ENCODE data around the gene RET. TPM values are rescaled to one million over a fixed set of nuclear protein-coding genes. Genes with fewer than 3 reads are reported as not detected.

RET gene
- total RNA-seq, 4 donors from 2014 or later, result 0.51 to 1.2 (median 0.62) TPM

DNA sequence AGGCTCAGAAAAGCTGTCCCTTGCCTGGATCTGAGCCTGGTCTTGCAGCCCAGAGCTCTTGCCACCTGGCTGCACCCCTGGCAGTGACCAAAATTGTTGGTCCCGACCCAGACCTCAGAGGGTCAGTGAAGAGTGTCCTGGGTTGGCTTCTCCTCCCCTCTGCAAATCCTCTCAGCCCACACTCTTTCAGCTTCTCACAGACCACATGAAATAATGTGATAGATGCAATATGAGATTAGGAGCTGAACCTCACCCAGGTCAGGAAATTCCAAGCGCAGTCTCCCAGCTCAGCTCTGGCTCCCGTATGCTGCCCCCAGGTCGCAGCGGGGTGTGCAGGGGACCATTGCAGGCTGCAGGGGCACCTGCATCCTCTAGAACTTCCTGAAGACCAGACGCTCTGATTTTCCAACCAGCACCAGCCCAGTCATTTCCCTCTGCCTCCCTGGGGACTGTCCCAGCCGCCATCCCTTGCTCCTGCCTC is 19.6 kb upstream of the RET start:
- ATAC-seq, result no peak
- in situ Hi-C loops (cut with MboI; ENCODE audit: low sequenced_read_pairs in 4 of 4), result no loop called here
- Histone ChIP-seq H3K4me3 (no peak overlapping the region), H3K27ac (no peak overlapping the region), H3K9me3 (no peaks in the 10 kb centered on the region), H3K36me3 (no peaks in the 10 kb centered on the region), H3K27me3 (no peaks in the 10 kb centered on the region), H3K4me1 (no peaks in the 10 kb centered on the region)
- intact Hi-C loops (cut with DNase I; ENCODE audit: low total_unique reads), result no loop called here
- TF ChIP-seq CTCF (IDR thresholded peaks at IDR 0.05 in 4 of 5, conservative IDR thresholded peaks at IDR 0.05 in 1 of 5), result no peak
- no peak for TF ChIP-seq POLR2A (IDR thresholded peaks at IDR 0.05)
- no peak for DNase-seq

- ATAC-seq, result no peak
- no peak overlapping the region for H3K27ac ChIP-seq
- no peaks in the 10 kb centered on the region for H3K36me3 ChIP-seq
- H3K27me3 ChIP-seq, result no peaks in the 10 kb centered on the region
- TF ChIP-seq POLR2A (IDR thresholded peaks at IDR 0.05) (no peak), CTCF (IDR thresholded peaks at IDR 0.05 in 4 of 5, conservative IDR thresholded peaks at IDR 0.05 in 1 of 5) (no peak)
- H3K4me3 ChIP-seq, result no peak overlapping the region
- intact Hi-C loops (cut with DNase I; ENCODE audit: low total_unique reads) (no loop called here), in situ Hi-C loops (cut with MboI; ENCODE audit: low sequenced_read_pairs in 4 of 4) (no loop called here)
- no peaks in the 10 kb centered on the region for H3K9me3 ChIP-seq
- H3K4me1 ChIP-seq, result no peaks in the 10 kb centered on the region
- DNase-seq, result no peak
These were observed 19.0 kb upstream of the RET start for GRCh38 chr10:43057831-43058340.

GRCh38 chr10:43058716-43059335 is 18.0 kb upstream of the RET start:
- TF ChIP-seq POLR2A (IDR thresholded peaks at IDR 0.05) (no peak), CTCF (IDR thresholded peaks at IDR 0.05 in 4 of 5, conservative IDR thresholded peaks at IDR 0.05 in 1 of 5) (no peak)
- no peaks in the 10 kb centered on the region for H3K9me3 ChIP-seq
- no peaks in the 10 kb centered on the region for H3K27me3 ChIP-seq
- no peaks in the 10 kb centered on the region for H3K36me3 ChIP-seq
- DNase-seq (no peak), ATAC-seq (no peak)
- no peak overlapping the region for H3K27ac ChIP-seq
- no peak overlapping the region for H3K4me3 ChIP-seq
- no peaks in the 10 kb centered on the region for H3K4me1 ChIP-seq
- in situ Hi-C loops (cut with MboI; ENCODE audit: low sequenced_read_pairs in 4 of 4) (no loop called here), intact Hi-C loops (cut with DNase I; ENCODE audit: low total_unique reads) (no loop called here)

- no peak for ATAC-seq
- intact Hi-C loops (cut with DNase I; ENCODE audit: low total_unique reads), result no loop called here
- in situ Hi-C loops (cut with MboI; ENCODE audit: low sequenced_read_pairs in 4 of 4), result no loop called here
- Histone ChIP-seq H3K36me3 (no peaks in the 10 kb centered on the region), H3K9me3 (no peaks in the 10 kb centered on the region), H3K4me1 (no peaks in the 10 kb centered on the region), H3K4me3 (no peak overlapping the region), H3K27ac (no peak overlapping the region), H3K27me3 (no peaks in the 10 kb centered on the region)
- TF ChIP-seq CTCF (IDR thresholded peaks at IDR 0.05 in 4 of 5, conservative IDR thresholded peaks at IDR 0.05 in 1 of 5) (no peak), POLR2A (IDR thresholded peaks at IDR 0.05) (no peak)
- DNase-seq, result no peak
These were observed 17.5 kb upstream of the RET start for GRCh38 chr10:43059336-43059720.

- no peaks in the 10 kb centered on the region for H3K36me3 ChIP-seq
- no peak for ATAC-seq
- H3K4me1 ChIP-seq, result no peaks in the 10 kb centered on the region
- in situ Hi-C loops (cut with MboI; ENCODE audit: low sequenced_read_pairs in 4 of 4) (no loop called here), intact Hi-C loops (cut with DNase I; ENCODE audit: low total_unique reads) (no loop called here)
- TF ChIP-seq CTCF (IDR thresholded peaks at IDR 0.05 in 4 of 5, conservative IDR thresholded peaks at IDR 0.05 in 1 of 5), result no peak
- no peak for TF ChIP-seq POLR2A (IDR thresholded peaks at IDR 0.05)
- DNase-seq, result no peak
- no peak overlapping the region for H3K27ac ChIP-seq
- no peaks in the 10 kb centered on the region for H3K9me3 ChIP-seq
- no peaks in the 10 kb centered on the region for H3K27me3 ChIP-seq
- H3K4me3 ChIP-seq, result no peak overlapping the region
These were observed 17.0 kb upstream of the RET start for GRCh38 chr10:43059828-43060227.
